Hepatocyte (in vitro differentiated cells): ENCODE results near the gene USP19.

Experiments used
- EZH2 ChIP-seq: fragments of 200-600 bp; sonication (generic); IDR thresholded peaks from 2 replicates; pipeline ENCODE4 v1.6.1; 2016; ENCODE audit warnings: antibody characterized with exemption, mild to moderate bottlenecking, borderline replicate concordance
- EZH2phosphoT487 ChIP-seq: fragments of 200-600 bp; sonication (generic); IDR thresholded peaks from one replicate; pipeline ENCODE4 v1.6.1; 2018; ENCODE audit warnings: antibody characterized with exemption, mild to moderate bottlenecking, low read depth, moderate library complexity; ENCODE audit not compliant: unreplicated experiment, severe bottlenecking
- TF ChIP-seq, protein P1 (sequence below): fragments of 200-600 bp; sonication (generic); IDR thresholded peaks from 2 replicates; pipeline ENCODE4 v1.5.1; 2016; ENCODE audit warnings: antibody characterized with exemption, mild to moderate bottlenecking; ENCODE audit not compliant: poor library complexity

- TF ChIP-seq, protein P1, sequence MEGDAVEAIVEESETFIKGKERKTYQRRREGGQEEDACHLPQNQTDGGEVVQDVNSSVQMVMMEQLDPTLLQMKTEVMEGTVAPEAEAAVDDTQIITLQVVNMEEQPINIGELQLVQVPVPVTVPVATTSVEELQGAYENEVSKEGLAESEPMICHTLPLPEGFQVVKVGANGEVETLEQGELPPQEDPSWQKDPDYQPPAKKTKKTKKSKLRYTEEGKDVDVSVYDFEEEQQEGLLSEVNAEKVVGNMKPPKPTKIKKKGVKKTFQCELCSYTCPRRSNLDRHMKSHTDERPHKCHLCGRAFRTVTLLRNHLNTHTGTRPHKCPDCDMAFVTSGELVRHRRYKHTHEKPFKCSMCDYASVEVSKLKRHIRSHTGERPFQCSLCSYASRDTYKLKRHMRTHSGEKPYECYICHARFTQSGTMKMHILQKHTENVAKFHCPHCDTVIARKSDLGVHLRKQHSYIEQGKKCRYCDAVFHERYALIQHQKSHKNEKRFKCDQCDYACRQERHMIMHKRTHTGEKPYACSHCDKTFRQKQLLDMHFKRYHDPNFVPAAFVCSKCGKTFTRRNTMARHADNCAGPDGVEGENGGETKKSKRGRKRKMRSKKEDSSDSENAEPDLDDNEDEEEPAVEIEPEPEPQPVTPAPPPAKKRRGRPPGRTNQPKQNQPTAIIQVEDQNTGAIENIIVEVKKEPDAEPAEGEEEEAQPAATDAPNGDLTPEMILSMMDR: no peak
- TF ChIP-seq EZH2: no peak
- TF ChIP-seq EZH2phosphoT487: no peak
Measured at GRCh38 chr3:49110780-49111179, 9.8 kb downstream of the USP19 start.
